Glutamatergic neuron (in vitro differentiated cells): ENCODE results near the gene SUMO3. TPM values are rescaled to one million over a fixed set of nuclear protein-coding genes. Genes with fewer than 3 reads are reported as not detected.

Experiments
- DNase-seq: peaks from one replicate; pipeline ENCODE4 v3.0.0; 2022
- H3K27ac Mint-ChIP-seq: one replicate; pipeline ENCODE4 v1.8.0; 2020; ENCODE audit warnings: mild to moderate bottlenecking, mixed read lengths, inconsistent platforms; ENCODE audit not compliant: unreplicated experiment
- H3K27me3 Mint-ChIP-seq: one replicate; pipeline ENCODE4 v1.8.0; 2020; ENCODE audit warnings: mild to moderate bottlenecking, moderate library complexity, mixed read lengths, inconsistent platforms; ENCODE audit not compliant: unreplicated experiment
- H3K36me3 Mint-ChIP-seq: one replicate; pipeline ENCODE4 v1.8.0; 2020; ENCODE audit warnings: mild to moderate bottlenecking, mixed read lengths, inconsistent platforms; ENCODE audit not compliant: unreplicated experiment
- H3K4me1 Mint-ChIP-seq: one replicate; pipeline ENCODE4 v1.8.0; 2020; ENCODE audit warnings: mild to moderate bottlenecking, low read depth, mixed read lengths, inconsistent platforms; ENCODE audit not compliant: unreplicated experiment
- H3K4me3 Mint-ChIP-seq: one replicate; pipeline ENCODE4 v1.8.0; 2020; ENCODE audit warnings: mild to moderate bottlenecking, mixed read lengths, inconsistent platforms; ENCODE audit not compliant: unreplicated experiment
- H3K9me3 Mint-ChIP-seq: one replicate; pipeline ENCODE4 v1.8.0; 2020; ENCODE audit warnings: mild to moderate bottlenecking, moderate library complexity, mixed read lengths, inconsistent platforms; ENCODE audit not compliant: unreplicated experiment
- CTCF ChIP-seq: fragments of 200-600 bp; sonication (generic); IDR thresholded peaks from one replicate; pipeline ENCODE4 v1.5.0; 2021; ENCODE audit not compliant: partially characterized antibody, unreplicated experiment
- total RNA-seq: library from RNA; stranded (reverse); fragmentation: NEBNext Ultra II Directional; extraction: Animal tissue kit (Norgen Biotek cat#: 25700); gene quantifications from one replicate; pipeline ENCODE4 v1.2.1, GENCODE V29; 2021; ENCODE audit not compliant: unreplicated experiment

The SUMO3 gene
- total RNA-seq, 1 donor from 2014 or later, result 63.5 TPM

DNA sequence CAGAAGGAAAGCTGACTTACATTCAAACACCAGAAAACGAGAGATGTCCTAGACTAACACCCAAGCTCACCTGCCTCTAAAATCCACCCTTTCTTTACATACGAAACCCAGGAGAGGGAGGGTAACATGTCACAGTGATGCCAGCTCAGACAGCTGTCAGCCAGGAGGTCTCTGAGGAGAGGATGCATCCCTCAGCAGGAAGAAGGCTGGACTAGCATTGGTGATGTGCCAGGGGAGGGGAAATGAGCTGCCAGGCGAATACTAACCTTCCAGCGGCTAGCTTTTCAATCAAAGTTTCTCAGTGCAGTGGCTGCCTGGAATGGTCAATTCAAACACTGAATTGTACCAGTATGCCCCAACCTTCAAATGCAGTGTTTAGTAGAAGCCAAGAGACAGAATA, 12.6 kb downstream of the SUMO3 start:
- DNase-seq, result no peak
- H3K4me3 Mint-ChIP-seq, result no peak overlapping the region
- H3K27me3 Mint-ChIP-seq, result peaks cover 6% of the 10 kb centered on the region
- no peak for TF ChIP-seq CTCF
- peak overlapping the region; percentile 63 for H3K27ac Mint-ChIP-seq
- H3K36me3 Mint-ChIP-seq, result no peaks in the 10 kb centered on the region
- H3K4me1 Mint-ChIP-seq, result peaks cover 20% of the 10 kb centered on the region
- H3K9me3 Mint-ChIP-seq, result peaks cover 12% of the 10 kb centered on the region

DNA sequence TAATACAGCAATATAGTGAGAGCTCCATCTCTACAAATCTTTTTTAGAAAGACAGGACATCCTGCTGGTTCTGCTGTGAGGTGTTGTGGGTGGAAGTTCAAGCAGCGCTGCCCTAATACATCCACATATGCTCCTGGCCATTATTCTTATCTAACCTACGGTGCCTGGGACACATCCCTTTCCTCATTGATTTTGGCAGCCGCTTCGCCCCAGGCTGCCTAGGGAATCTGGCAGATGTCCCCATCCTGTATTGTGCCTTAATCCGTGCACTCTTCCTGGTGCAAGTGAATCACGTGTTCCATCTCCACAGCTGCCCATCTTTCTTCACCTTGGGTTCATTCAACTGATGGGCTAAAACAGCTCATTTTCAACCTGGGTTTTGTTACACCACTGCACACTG, 13.1 kb downstream of the SUMO3 start:
- no peak overlapping the region for H3K4me3 Mint-ChIP-seq
- H3K36me3 Mint-ChIP-seq, result no peaks in the 10 kb centered on the region
- H3K27ac Mint-ChIP-seq, result peak overlapping the region; percentile 63
- H3K9me3 Mint-ChIP-seq, result peaks cover 12% of the 10 kb centered on the region
- peaks cover 6% of the 10 kb centered on the region for H3K27me3 Mint-ChIP-seq
- H3K4me1 Mint-ChIP-seq, result peaks cover 24% of the 10 kb centered on the region
- no peak for TF ChIP-seq CTCF
- no peak for DNase-seq

GRCh38 chr21:44803651-44804050, 14.2 kb downstream of the SUMO3 start:
- no peak overlapping the region for H3K27ac Mint-ChIP-seq
- H3K4me3 Mint-ChIP-seq, result no peak overlapping the region
- H3K27me3 Mint-ChIP-seq, result peaks cover 6% of the 10 kb centered on the region
- H3K9me3 Mint-ChIP-seq, result peaks cover 10% of the 10 kb centered on the region
- no peaks in the 10 kb centered on the region for H3K36me3 Mint-ChIP-seq
- no peak for DNase-seq
- H3K4me1 Mint-ChIP-seq, result peaks cover 26% of the 10 kb centered on the region
- no peak for TF ChIP-seq CTCF

GRCh38 chr21:44802396-44803153, 15.3 kb downstream of the SUMO3 start:
- H3K4me3 Mint-ChIP-seq, result peak overlapping the region; percentile 89
- H3K36me3 Mint-ChIP-seq, result no peaks in the 10 kb centered on the region
- H3K4me1 Mint-ChIP-seq, result peaks cover 26% of the 10 kb centered on the region
- peaks cover 6% of the 10 kb centered on the region for H3K27me3 Mint-ChIP-seq
- TF ChIP-seq CTCF, result no peak
- peaks cover 10% of the 10 kb centered on the region for H3K9me3 Mint-ChIP-seq
- H3K27ac Mint-ChIP-seq, result peak overlapping the region; percentile 76
- no peak for DNase-seq
